Skeletal muscle cell (primary cell): ENCODE results near the gene AP5B1.
"Not testable (repeated sequence)": the region's sequence is repeated elsewhere in the genome, so short reads cannot be mapped to it uniquely, and the experiment has no call there.

ENCODE experiments used
- DNase-seq: peaks from one replicate; pipeline ENCODE4 v3.0.0-alpha.2; 2010; ENCODE audit warnings: low read depth
- H3K4me3 ChIP-seq: 2 replicates; pipeline ENCODE4 v1.5.1; 2011; ENCODE audit warnings: low read depth, mild to moderate bottlenecking, control low read depth, low read length, moderate library complexity

The AP5B1 gene

DNA sequence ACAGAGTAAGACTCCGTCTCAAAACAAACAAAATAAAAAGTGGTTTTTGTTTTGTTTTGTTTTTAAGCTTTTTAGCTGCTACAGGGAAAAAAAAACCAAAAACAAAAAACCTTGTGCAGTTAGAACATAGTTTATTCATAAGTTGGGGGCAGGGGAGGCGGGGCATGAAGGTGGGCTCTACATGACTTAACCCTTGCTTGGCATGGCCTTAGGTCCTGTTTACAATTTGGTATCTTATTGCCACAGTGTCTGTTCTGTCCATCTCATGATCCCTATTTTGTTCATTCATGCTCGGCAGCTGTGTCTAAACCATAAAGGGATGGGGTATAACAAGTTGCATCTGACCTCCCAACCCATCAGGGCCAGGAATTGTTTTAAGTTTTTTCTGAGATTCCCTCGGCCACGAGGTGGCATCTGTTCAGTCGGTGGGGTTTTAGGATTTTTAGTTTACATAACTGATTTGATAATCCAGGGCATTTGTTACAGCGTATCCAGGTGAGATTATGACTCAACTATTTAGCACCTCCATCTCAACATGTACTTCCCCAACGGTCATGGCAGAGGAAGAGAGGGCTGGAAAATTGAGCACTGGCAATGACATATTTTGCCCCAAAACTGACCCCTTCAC is 6.9 kb downstream of the AP5B1 start:
- H3K4me3 ChIP-seq, result no peak overlapping the region
- DNase-seq, result no peak

DNA sequence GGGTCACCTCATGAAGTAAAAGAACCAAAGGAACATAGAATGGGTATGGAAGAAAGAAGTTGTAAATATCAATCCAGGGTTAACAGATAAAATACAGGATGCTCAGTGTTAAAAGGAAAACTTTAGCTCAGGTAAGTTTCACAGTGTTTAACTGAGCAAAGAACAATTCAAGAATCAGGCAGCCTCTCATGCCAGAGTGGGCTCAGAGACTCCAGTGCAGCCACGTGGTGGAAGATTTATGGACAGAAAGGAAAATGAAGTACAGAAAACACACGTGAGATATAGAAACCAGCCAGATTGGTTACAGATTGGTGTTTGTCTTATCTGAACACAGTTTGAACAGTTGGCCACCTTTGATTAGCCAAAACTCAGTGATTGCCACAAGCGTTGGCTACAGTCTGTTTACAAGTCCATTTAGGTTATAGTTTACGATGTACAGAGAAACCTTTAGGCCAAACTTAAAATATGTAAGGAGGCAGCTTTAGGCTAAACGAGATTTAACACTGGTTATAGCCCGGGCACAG is 9.1 kb downstream of the AP5B1 start:
- H3K4me3 ChIP-seq, result no peak overlapping the region
- no peak for DNase-seq

DNA sequence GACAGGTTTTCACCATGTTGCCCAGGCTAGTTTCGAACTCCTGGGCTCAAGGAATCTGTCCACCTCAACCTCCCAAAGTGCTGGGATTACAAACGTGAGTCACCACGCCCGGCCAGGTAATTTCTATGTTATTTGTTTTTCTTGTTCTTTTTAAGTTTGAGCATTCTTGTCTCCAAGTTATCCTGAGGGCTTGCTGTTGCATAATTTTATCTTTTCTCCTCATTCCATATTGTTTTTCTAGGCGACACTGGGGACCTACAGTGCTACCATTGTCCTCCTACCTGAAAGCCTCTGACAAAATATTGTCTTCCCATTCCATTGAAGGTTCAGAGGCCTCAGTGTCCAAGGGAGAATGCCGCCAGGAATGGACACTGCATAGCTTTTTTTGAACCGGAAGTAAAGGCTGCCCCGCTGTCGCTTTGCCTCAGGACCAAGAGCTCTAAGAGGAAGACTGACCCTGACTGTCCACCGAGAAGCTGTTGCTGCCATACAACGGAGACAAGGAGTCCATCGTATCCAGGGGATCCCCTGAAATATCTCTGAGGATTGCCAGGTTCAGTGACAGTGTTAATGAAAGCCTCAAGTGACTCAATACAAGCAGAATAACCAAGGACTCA is 9.7 kb downstream of the AP5B1 start:
- H3K4me3 ChIP-seq, result no peak overlapping the region
- no peak for DNase-seq

DNA sequence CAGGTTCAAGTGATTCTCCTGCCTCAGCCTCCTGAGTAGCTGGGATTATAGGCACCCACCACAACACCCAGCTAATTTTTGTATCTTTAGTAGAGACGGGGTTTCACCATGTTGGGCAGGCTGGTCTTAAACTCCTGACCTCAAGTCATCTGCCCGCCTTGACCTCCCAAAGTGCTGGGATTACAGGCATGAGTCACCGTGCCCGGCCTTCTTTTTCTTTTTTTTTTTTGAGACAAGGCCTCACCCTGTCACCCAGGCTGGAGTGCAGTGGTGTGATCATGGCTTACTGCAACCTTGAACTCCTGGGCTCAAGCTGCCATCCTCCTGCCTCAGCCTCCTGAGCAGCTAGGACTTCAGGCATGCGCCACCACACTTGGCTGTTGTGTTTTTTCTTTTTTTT is 13.0 kb downstream of the AP5B1 start:
- DNase-seq, result not testable (repeated sequence)

GRCh38 chr11:65767406-65767805 is 13.4 kb downstream of the AP5B1 start:
- H3K4me3 ChIP-seq, result no peak overlapping the region
- no peak for DNase-seq

More for the DNA sequence above, 13.0 kb downstream of the AP5B1 start:
- H3K4me3 ChIP-seq, result not testable (repeated sequence)

DNA sequence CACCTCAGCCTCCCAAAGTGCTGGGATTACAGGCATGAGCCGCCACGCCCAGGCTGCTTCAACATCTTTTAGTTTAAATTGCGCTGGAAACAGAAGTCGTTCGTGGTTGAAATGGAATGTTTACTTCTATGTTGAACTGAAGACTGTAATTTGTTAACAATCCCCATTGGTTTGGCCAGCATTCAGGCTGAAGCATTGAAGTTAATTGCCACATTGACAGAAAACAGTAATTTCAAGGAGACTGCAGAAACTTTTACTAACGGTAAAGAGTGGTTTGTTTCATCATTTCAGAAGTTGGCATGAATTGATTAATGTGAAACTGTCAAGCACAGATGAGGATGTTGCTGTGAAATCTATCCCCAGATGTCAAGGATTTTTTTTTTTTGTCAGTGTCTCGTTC is 14.2 kb downstream of the AP5B1 start:
- no peak overlapping the region for H3K4me3 ChIP-seq
- DNase-seq, result peak; percentile 11

DNA sequence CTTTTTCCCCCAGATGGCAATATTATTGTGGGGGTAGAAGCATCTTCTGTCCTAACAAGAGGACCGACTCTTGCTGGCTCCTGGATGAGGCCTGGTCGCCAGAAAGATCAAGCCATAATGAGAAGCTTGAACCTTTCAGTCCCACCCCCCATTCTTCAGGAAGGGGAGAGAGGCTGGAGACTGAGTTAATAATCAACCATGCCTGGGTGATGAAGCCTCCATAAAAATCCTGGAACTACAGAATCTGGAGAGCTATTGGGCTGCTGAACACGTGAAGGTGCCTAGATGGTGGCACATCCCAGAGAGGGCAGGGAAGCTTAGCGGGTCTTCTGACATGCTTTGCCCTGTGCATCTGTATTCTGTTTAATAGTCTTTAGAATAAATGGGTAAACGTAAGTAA is 16.3 kb downstream of the AP5B1 start:
- no peak for DNase-seq
- no peak overlapping the region for H3K4me3 ChIP-seq

DNA sequence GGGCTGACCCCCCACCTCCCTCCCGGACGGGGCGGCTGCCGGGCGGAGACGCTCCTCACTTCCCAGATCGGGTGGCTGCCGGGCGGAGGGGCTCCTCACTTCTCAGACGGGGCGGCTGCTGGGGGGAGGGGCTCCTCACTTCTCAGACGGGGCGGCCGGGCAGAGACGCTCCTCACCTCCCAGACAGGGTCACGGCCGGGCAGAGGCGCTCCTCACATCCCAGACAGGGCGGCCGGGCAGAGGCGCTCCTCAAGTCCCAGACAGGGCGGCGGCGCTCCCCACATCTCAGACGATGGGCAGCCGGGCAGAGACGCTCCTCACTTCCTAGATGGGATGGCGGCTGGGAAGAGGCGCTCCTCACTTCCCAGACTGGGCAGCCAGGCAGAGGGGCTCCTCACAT is 18.0 kb downstream of the AP5B1 start:
- not testable (repeated sequence) for H3K4me3 ChIP-seq, DNase-seq

GRCh38 chr11:65762169-65762568 is 18.6 kb downstream of the AP5B1 start:
- not testable (repeated sequence) for H3K4me3 ChIP-seq, DNase-seq

DNA sequence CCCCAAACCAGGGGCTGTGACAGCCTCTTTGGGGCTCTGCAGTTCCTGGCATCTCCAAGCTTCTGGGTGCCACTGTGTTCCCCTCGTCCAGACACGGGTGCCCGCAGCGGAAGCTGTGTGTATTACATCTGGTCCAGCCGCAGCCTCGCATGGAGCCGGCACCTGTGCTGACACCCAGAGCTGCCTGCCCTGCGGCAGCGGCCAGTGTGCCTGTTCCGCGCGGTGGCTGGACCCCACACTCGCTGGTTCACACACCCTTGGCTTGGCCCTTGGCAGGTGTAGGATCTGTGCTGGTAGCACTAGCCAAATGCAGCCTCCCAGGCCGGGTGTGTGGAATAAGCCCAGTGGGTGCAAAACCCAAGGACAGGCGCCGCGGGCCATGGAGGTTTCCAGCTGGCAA is 35.7 kb downstream of the AP5B1 start:
- H3K4me3 ChIP-seq, result no peak overlapping the region
- no peak for DNase-seq

DNA sequence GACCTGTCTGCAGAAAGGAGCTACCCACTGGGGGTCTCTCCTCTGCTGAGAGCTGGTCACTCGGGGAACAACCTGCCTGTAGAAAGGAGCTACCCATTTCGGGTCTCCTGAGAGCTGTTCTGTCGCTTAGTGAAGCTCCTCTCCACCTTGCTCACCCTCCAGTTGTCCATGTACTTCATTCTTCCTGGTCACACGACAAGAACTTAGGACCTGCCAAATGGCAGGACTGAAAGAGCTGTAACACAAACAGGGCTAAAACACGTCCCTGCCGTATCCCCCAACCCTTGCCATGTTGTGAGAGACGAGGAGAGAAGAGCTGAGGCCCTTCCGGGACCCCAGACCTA is 36.1 kb downstream of the AP5B1 start:
- no peak overlapping the region for H3K4me3 ChIP-seq
- DNase-seq, result no peak

DNA sequence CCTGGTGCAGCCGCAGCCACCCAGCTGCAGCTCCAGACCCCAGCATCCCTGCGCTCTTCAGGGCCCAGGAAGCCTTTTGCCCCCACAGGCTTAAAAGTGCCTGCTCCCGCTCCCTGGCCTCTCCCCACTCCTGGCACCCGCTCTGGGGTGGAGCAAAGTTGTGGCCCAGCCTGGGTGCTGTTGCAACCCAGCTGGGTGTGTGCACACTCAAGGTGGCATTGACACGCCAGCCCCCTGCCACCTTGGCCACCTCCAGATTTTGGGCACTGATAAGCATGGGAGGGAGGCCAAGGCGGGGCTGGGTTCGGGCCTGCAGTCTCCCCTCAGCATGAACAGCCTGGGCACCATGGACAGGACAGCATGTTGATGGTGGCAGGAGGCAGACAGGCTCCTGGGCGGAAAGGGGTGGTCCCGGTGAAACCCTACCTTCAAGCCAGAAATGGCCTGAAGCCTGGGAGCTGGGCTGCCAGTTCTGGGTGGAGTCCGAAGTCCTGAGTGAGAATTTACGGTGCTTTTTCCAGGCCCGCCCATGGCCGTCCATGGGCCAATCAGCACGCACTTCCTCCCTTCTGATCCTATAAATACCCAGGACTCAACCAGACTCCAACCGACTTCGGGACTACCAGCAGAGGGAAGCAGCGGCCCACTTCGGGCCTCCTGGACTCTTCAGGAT is 36.6 kb downstream of the AP5B1 start:
- DNase-seq, result no peak
- H3K4me3 ChIP-seq, result no peak overlapping the region

DNA sequence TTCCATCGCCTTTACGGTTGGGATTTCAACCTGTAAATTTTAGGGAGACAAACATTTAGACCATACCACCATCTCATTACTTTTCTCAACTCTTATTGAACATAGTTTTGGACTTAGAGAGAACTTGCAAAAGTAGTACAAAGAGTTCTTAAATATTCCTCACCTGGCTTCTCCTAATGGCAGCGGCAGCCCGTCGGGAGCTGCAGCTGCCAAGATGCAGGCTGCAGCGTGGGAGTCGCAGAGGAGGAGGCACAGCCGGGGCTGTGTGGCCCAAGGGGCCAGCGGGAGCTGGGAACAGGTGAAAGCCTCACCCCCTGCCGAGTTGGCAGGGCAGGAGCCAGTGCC is 37.1 kb downstream of the AP5B1 start:
- H3K4me3 ChIP-seq, result no peak overlapping the region

DNA sequence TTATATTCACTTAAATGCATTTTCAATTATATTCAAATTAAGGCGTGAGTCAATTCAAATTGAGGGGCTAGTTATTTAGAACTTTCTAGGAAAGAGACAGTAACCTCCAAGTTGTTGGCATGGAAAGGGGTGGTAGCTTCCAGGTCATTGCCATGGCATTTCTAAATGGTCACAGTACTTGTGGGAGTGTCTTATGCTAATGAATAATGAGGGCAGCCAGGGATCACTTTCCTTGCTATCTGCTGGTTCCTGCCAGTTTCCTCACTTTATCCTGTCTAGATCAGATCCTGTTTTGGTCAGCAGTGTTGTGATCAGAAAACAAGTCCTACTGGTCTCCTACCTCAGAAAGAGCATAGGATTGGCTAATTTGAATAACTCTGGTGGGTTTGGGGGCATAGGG is 38.4 kb downstream of the AP5B1 start:
- DNase-seq, result no peak
- H3K4me3 ChIP-seq, result no peak overlapping the region

More for the DNA sequence above, 37.1 kb downstream of the AP5B1 start:
- no peak for DNase-seq

GRCh38 chr11:65741185-65741584 is 39.6 kb downstream of the AP5B1 start:
- DNase-seq, result no peak
- H3K4me3 ChIP-seq, result no peak overlapping the region

GRCh38 chr11:65739022-65739421 is 41.8 kb downstream of the AP5B1 start:
- no peak for DNase-seq
- H3K4me3 ChIP-seq, result no peak overlapping the region

GRCh38 chr11:65736810-65737209 is 44.0 kb downstream of the AP5B1 start:
- H3K4me3 ChIP-seq, result no peak overlapping the region
- no peak for DNase-seq

DNA sequence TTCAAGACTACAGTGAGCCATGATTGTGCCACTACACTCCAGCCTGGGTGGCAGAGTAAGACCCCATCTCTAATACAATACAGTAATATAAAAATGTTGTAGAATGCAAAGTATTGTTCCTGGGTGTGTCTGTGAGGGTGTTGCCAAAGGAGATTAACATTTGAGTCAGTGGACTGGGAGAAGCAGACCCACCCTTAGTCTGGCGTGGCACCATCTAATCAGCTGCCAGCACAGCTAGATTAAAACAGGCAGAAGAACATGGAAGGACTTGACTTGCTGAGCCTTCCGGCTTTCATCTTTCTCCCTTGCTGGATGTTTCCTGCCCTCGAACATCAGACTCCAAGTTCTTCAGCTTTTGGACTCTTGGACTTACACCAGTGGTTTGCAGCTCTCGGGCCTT is 45.7 kb downstream of the AP5B1 start:
- H3K4me3 ChIP-seq, DNase-seq: not testable (repeated sequence)

DNA sequence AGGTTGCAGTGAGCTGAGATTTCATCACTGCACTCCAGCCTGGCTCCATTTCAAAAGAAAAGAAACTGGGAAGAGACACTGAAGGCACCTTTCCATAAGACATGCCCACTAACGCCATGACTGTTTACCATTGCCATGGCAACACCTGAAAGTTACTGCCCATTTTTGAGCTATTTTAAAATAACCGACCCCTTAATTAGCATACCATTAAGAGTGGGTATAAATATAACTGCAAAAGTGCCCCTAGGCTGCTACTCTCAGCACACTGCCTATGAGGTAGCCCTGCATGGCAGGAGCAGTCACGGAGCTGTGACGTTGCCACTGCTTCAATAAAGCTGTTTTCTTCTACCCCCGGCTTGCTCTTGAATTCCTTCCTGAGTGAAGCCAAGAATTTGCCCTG is 50.3 kb downstream of the AP5B1 start:
- H3K4me3 ChIP-seq, result no peak overlapping the region
- no peak for DNase-seq

- no peak overlapping the region for H3K4me3 ChIP-seq
- DNase-seq, result no peak
Measured at GRCh38 chr11:65727865-65728264, 52.9 kb downstream of the AP5B1 start.

- H3K4me3 ChIP-seq, result no peak overlapping the region
- DNase-seq, result no peak
Measured at GRCh38 chr11:65726660-65727059, 54.1 kb downstream of the AP5B1 start.
